Keratinocyte (primary cell): ENCODE results near the gene PRKCH. TPM values are rescaled to one million over a fixed set of nuclear protein-coding genes. Genes with fewer than 3 reads are reported as not detected.

Experiments
- DNase-seq: peaks from one replicate; pipeline ENCODE4 v3.0.0-alpha.2; 2011; ENCODE audit warnings: low read depth, missing footprints, low spot score
- FAIRE-seq: peaks from 2 replicates; lab custom pipeline; 2011; peaks lifted over from hg19 to GRCh38; lab: Jason Lieb, UNC
- H2AFZ ChIP-seq: 2 replicates; pipeline ENCODE4 v1.6.0; 2012; ENCODE audit warnings: low read length, control low read depth, inconsistent platforms; ENCODE audit not compliant: control insufficient read depth
- H3K27ac ChIP-seq: 2 replicates; pipeline ENCODE4 v1.5.1; 2011; ENCODE audit warnings: low read length; ENCODE audit not compliant: control insufficient read depth, insufficient read depth
- H3K27me3 ChIP-seq: 3 replicates; pipeline ENCODE4 v1.6.0; 2011; ENCODE audit warnings: low read length; ENCODE audit not compliant: control insufficient read depth, insufficient read depth; ENCODE audit errors: extremely low read depth
- H3K36me3 ChIP-seq, 2 experiments: 2 replicates in 1 of 2; 3 replicates in 1 of 2; pipeline ENCODE4 v1.5.1; 2011; ENCODE audit warnings: low read length in 2 of 2, mild to moderate bottlenecking in 1 of 2; ENCODE audit not compliant: control insufficient read depth in 2 of 2, insufficient read depth in 2 of 2; ENCODE audit errors: extremely low read depth in 1 of 2
- H3K4me1 ChIP-seq: 3 replicates; pipeline ENCODE4 v1.5.1; 2011; ENCODE audit warnings: low read length; ENCODE audit not compliant: control insufficient read depth, insufficient read depth; ENCODE audit errors: extremely low read depth
- H3K4me2 ChIP-seq: 3 replicates; pipeline ENCODE4 v1.6.0; 2011; ENCODE audit warnings: low read depth, low read length; ENCODE audit not compliant: control insufficient read depth, insufficient read depth; ENCODE audit errors: extremely low read depth
- H3K4me3 ChIP-seq, 3 experiments: fragments of 200-600 bp in 1 of 3; sonication (generic) in 1 of 3; 2 replicates in 2 of 3; 3 replicates in 1 of 3; pipeline ENCODE4 v1.5.1; 2011 to 2016; ENCODE audit warnings: low read length in 3 of 3, mild to moderate bottlenecking in 3 of 3, control low read depth in 2 of 3, inconsistent platforms in 1 of 3, low read depth in 1 of 3, mixed read lengths in 1 of 3, mixed run types in 1 of 3, moderate library complexity in 1 of 3; ENCODE audit not compliant: control insufficient read depth in 2 of 3, insufficient read depth in 2 of 3; ENCODE audit errors: extremely low read depth in 1 of 3
- H3K79me2 ChIP-seq: 2 replicates; pipeline ENCODE4 v1.6.0; 2012; ENCODE audit warnings: low read length; ENCODE audit not compliant: control insufficient read depth, insufficient read depth
- H3K9ac ChIP-seq: 3 replicates; pipeline ENCODE4 v1.6.0; 2011; ENCODE audit warnings: low read length; ENCODE audit not compliant: control insufficient read depth, insufficient read depth; ENCODE audit errors: extremely low read depth
- H3K9me1 ChIP-seq: 3 replicates; pipeline ENCODE4 v1.6.0; 2011; ENCODE audit warnings: low read length; ENCODE audit not compliant: control insufficient read depth, insufficient read depth; ENCODE audit errors: extremely low read depth
- H3K9me3 ChIP-seq: 2 replicates; pipeline ENCODE4 v1.5.1; 2012; ENCODE audit warnings: low read depth, low read length; ENCODE audit not compliant: control insufficient read depth
- H4K20me1 ChIP-seq: 3 replicates; pipeline ENCODE4 v1.6.0; 2011; ENCODE audit warnings: low read length; ENCODE audit not compliant: control insufficient read depth, insufficient read depth; ENCODE audit errors: extremely low read depth
- EZH2 ChIP-seq: IDR thresholded peaks from one replicate; pipeline ENCODE4 v1.6.1; 2012; ENCODE audit warnings: inconsistent platforms, mild to moderate bottlenecking, low read length, moderate library complexity
- dilution Hi-C: fragments of 300-500 bp; cut with MboI; formaldehyde crosslinking; loops from one replicate; pipeline ENCODE4 v1.7.0; 2020; ENCODE audit warnings: low sequenced_read_pairs; ENCODE audit not compliant: extremely low pct_ligation_motif_present
- polyA plus RNA-seq, 5 experiments: library from polyadenylated mRNA; depleted of rRNA in 3 of 5; stranded (reverse) in 3 of 5; stranded (forward) in 1 of 5; unstranded in 1 of 5; fragments of >200 nt; gene quantifications; 1 replicate in 1 of 5; 2 replicates in 3 of 5; 3 replicates in 1 of 5; pipeline versions ENCODE4 v1.2.1 to v1.2.3, GENCODE V29; 2011 to 2012; ENCODE audit warnings: missing spikeins in 2 of 5, low read depth in 1 of 5, low replicate concordance in 1 of 5
- TF ChIP-seq, protein P1 (sequence below), 3 experiments: IDR thresholded peaks in 1 of 3; conservative IDR thresholded peaks in 1 of 3; optimal IDR thresholded peaks in 1 of 3; 2 replicates in 2 of 3; 3 replicates in 1 of 3; pipeline versions ENCODE3 to v1.5.1; 2011; ENCODE audit warnings: low read length in 3 of 3, mild to moderate bottlenecking in 3 of 3, moderate library complexity in 2 of 3, control low read depth in 1 of 3, inconsistent platforms in 1 of 3; ENCODE audit not compliant: insufficient read depth in 2 of 3; ENCODE audit errors: extremely low read depth in 1 of 3

Gene PRKCH
- polyA plus RNA-seq, 1 donor (not counting 4 experiments of a cell fraction or from before 2014, with no cell fraction given), result 13.7 TPM

DNA sequence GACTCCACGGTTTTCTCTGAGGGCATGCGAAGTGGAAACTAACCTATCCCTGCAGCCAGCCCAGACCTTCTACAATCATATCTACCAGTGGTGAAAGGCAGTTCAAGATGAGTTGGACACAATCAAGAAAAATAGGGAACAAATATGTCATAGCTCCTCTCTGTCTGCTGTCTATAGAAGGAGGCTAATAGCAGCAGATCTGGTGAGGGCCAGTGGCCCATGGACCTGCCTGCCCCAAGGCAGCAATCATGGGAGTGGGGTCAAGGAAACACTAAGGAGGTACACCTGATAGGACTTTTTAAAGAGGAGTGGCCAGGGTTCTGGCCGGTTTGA lies 149.5 kb downstream of the PRKCH start:
- TF ChIP-seq, protein P1, sequence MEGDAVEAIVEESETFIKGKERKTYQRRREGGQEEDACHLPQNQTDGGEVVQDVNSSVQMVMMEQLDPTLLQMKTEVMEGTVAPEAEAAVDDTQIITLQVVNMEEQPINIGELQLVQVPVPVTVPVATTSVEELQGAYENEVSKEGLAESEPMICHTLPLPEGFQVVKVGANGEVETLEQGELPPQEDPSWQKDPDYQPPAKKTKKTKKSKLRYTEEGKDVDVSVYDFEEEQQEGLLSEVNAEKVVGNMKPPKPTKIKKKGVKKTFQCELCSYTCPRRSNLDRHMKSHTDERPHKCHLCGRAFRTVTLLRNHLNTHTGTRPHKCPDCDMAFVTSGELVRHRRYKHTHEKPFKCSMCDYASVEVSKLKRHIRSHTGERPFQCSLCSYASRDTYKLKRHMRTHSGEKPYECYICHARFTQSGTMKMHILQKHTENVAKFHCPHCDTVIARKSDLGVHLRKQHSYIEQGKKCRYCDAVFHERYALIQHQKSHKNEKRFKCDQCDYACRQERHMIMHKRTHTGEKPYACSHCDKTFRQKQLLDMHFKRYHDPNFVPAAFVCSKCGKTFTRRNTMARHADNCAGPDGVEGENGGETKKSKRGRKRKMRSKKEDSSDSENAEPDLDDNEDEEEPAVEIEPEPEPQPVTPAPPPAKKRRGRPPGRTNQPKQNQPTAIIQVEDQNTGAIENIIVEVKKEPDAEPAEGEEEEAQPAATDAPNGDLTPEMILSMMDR (optimal IDR thresholded peaks at IDR 0.05 in 1 of 3, IDR thresholded peaks at IDR 0.05 in 1 of 3, conservative IDR thresholded peaks at IDR 0.05 in 1 of 3; ENCODE audit: extremely low read depth in 1 of 3, insufficient read depth in 2 of 3, low read length in 3 of 3), result no peak
- no peak for TF ChIP-seq EZH2
- dilution Hi-C loops, result no loop called here
- H3K9me1 ChIP-seq, result no peaks in the 10 kb centered on the region
- no peaks in the 10 kb centered on the region for H3K79me2 ChIP-seq
- H3K27me3 ChIP-seq, result no peaks in the 10 kb centered on the region
- no peak overlapping the region for H3K27ac ChIP-seq
- peaks cover 60% of the 10 kb centered on the region for H3K4me1 ChIP-seq
- no peak overlapping the region for H3K4me3 ChIP-seq
- FAIRE-seq (no peak), DNase-seq (no peak)
- no peaks in the 10 kb centered on the region for H4K20me1 ChIP-seq
- H3K9ac ChIP-seq, result no peak overlapping the region
- H3K36me3 ChIP-seq, result no peaks in the 10 kb centered on the region
- H3K4me2 ChIP-seq, result peak overlapping the region; percentile 37
- H2AFZ ChIP-seq, result no peak overlapping the region
- H3K9me3 ChIP-seq, result no peaks in the 10 kb centered on the region

DNA sequence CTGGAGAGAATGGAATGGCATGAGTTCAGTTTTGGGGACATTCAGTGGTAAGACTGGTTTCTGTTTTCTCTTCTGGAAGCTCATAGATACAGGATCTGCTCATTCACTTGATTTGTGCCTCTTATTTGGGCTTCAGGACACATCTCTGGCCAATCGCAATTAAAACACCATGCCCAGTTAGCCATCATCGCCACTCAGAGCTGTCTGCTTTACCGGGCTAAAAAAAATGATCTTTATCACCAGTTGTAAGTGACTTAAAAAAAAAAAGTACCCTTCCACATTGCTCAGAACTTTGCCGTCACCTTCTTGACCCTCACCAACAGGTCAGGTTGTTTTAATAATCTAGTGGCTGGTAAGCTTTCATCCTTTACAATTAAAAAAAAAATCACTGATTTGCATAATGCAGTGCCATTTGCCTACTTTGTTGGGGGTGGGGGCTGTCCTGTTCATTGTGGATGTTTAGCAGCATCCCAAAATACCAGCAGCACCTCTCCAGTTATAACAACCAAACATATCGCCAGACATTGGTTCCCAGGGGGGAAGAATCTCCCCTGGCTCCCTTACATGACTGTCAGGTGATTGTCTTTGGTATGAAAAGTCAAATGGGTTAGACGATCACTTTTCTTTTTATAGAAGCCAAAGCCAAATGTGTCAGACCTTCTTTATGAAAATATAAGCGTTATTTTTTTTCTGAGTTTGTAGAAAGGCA lies 150.1 kb downstream of the PRKCH start:
- Histone ChIP-seq H3K36me3 (no peaks in the 10 kb centered on the region), H4K20me1 (no peaks in the 10 kb centered on the region), H3K4me3 (peak overlapping the region in 2 of 3 experiments; percentile 29 to 40), H3K9me3 (no peaks in the 10 kb centered on the region), H2AFZ (no peak overlapping the region), H3K9ac (peak overlapping the region; percentile 18), H3K27ac (peak overlapping the region; percentile 1), H3K4me1 (peaks cover 60% of the 10 kb centered on the region), H3K4me2 (peak overlapping the region; percentile 70), H3K9me1 (peaks cover 3% of the 10 kb centered on the region), H3K27me3 (no peaks in the 10 kb centered on the region), H3K79me2 (no peaks in the 10 kb centered on the region)
- TF ChIP-seq, protein P1 (optimal IDR thresholded peaks at IDR 0.05 in 1 of 3, IDR thresholded peaks at IDR 0.05 in 1 of 3, conservative IDR thresholded peaks at IDR 0.05 in 1 of 3; ENCODE audit: extremely low read depth in 1 of 3, insufficient read depth in 2 of 3, low read length in 3 of 3), result no peak
- TF ChIP-seq EZH2, result no peak
- dilution Hi-C loops, result no loop called here
- no peak for FAIRE-seq
- DNase-seq, result no peak
